ENCODE results near the gene TARS3.
"Not testable (repeated sequence)": the region's sequence is repeated elsewhere in the genome, so short reads cannot be mapped to it uniquely, and the experiment has no call there.

- TF ChIP-seq, protein P1, sequence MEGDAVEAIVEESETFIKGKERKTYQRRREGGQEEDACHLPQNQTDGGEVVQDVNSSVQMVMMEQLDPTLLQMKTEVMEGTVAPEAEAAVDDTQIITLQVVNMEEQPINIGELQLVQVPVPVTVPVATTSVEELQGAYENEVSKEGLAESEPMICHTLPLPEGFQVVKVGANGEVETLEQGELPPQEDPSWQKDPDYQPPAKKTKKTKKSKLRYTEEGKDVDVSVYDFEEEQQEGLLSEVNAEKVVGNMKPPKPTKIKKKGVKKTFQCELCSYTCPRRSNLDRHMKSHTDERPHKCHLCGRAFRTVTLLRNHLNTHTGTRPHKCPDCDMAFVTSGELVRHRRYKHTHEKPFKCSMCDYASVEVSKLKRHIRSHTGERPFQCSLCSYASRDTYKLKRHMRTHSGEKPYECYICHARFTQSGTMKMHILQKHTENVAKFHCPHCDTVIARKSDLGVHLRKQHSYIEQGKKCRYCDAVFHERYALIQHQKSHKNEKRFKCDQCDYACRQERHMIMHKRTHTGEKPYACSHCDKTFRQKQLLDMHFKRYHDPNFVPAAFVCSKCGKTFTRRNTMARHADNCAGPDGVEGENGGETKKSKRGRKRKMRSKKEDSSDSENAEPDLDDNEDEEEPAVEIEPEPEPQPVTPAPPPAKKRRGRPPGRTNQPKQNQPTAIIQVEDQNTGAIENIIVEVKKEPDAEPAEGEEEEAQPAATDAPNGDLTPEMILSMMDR (conservative IDR thresholded peaks at IDR 0.05; ENCODE audit: low read length) = not testable (repeated sequence)
- TF ChIP-seq EZH2phosphoT487 (IDR thresholded peaks at IDR 0.05; ENCODE audit: borderline replicate concordance) = not testable (repeated sequence)
Observed at GRCh38 chr15:101764669-101765339, 40.5 kb upstream of the TARS3 start.
